WTC11 (cell line): ENCODE results near the gene FRRS1. TPM values are rescaled to one million over a fixed set of nuclear protein-coding genes. Genes with fewer than 3 reads are reported as not detected.

Source experiments
- ATAC-seq: fragments of 200-7000 bp; cut with Tn5 transposase; 2 replicates; pipeline ENCODE4 v1.10.0; 2021; ENCODE audit warnings: mild to moderate bottlenecking, moderate library complexity
- CTCF ChIA-PET: fragments of 300-600 bp; sonication (Branson Sonifier 250); formaldehyde crosslinking; loops from one replicate; lab custom pipeline; 2021; ENCODE audit warnings: antibody characterized with exemption; lab: Charles Lee
- POLR2A ChIA-PET: fragments of 350-600 bp; sonication (Branson Sonifier 250); formaldehyde crosslinking; loops from one replicate; lab custom pipeline; 2021; ENCODE audit warnings: antibody characterized with exemption; lab: Charles Lee
- DNase-seq: peaks from one replicate; pipeline ENCODE4 v3.0.0; 2021; ENCODE audit warnings: low spot score
- H3K27ac Mint-ChIP-seq: 2 replicates; pipeline ENCODE4 v1.8.0; 2021; ENCODE audit warnings: mixed read lengths
- H3K27me3 Mint-ChIP-seq: 2 replicates; pipeline ENCODE4 v1.8.0; 2021; ENCODE audit warnings: low read depth, mild to moderate bottlenecking, moderate library complexity, mixed read lengths
- H3K36me3 Mint-ChIP-seq: 2 replicates; pipeline ENCODE4 v1.8.0; 2021; ENCODE audit warnings: mixed read lengths
- H3K4me1 Mint-ChIP-seq: 2 replicates; pipeline ENCODE4 v1.8.0; 2022; ENCODE audit warnings: mixed read lengths
- H3K4me3 Mint-ChIP-seq: 2 replicates; pipeline ENCODE4 v1.8.0; 2021; ENCODE audit warnings: mild to moderate bottlenecking, moderate library complexity, mixed read lengths
- H3K9me3 Mint-ChIP-seq: 2 replicates; pipeline ENCODE4 v1.8.0; 2021; ENCODE audit warnings: mixed read lengths
- ARID4B ChIP-seq: sonication (generic); formaldehyde crosslinking; IDR thresholded peaks from 2 replicates; pipeline ENCODE4 v1.8.0; 2023; ENCODE audit warnings: missing genetic modification reagents, mild to moderate bottlenecking, borderline replicate concordance
- ATF3 ChIP-seq: sonication (generic); formaldehyde crosslinking; conservative IDR thresholded peaks from 2 replicates; pipeline ENCODE4 v1.8.1; 2022; ENCODE audit warnings: mild to moderate bottlenecking, missing genetic modification reagents
- EMX1 ChIP-seq: fragments of 250-450 bp; sonication (Bioruptor Pico); IDR thresholded peaks from 2 replicates; pipeline ENCODE4 v1.8.0; 2021; ENCODE audit warnings: mild to moderate bottlenecking
- ESRRA ChIP-seq: sonication (generic); formaldehyde crosslinking; IDR thresholded peaks from 2 replicates; pipeline ENCODE4 v1.8.1; 2022; ENCODE audit warnings: mild to moderate bottlenecking, missing genetic modification reagents, borderline replicate concordance
- FOXJ3 ChIP-seq: sonication (generic); formaldehyde crosslinking; IDR thresholded peaks from 2 replicates; pipeline ENCODE4 v1.9.0; 2021; ENCODE audit warnings: missing genetic modification reagents, mild to moderate bottlenecking, borderline replicate concordance
- FOXK1 ChIP-seq: sonication (generic); formaldehyde crosslinking; IDR thresholded peaks from 2 replicates; pipeline ENCODE4 v1.8.0; 2022; ENCODE audit warnings: mild to moderate bottlenecking, moderate library complexity, missing genetic modification reagents
- HMGA2 ChIP-seq: fragments of 250-450 bp; sonication (Bioruptor Pico); IDR thresholded peaks from 2 replicates; pipeline ENCODE4 v1.4.0; 2021; ENCODE audit warnings: mild to moderate bottlenecking, moderate library complexity
- NFE2L1 ChIP-seq: sonication (generic); formaldehyde crosslinking; IDR thresholded peaks from 2 replicates; pipeline ENCODE4 v1.8.1; 2023; ENCODE audit warnings: missing genetic modification reagents
- NFYB ChIP-seq: sonication (generic); formaldehyde crosslinking; conservative IDR thresholded peaks from 2 replicates; pipeline ENCODE4 v1.8.0; 2022; ENCODE audit warnings: low read depth, missing genetic modification reagents
- OVOL2 ChIP-seq: fragments of 250-450 bp; sonication (Bioruptor Pico); IDR thresholded peaks from 2 replicates; pipeline ENCODE4 v1.9.0; 2021; ENCODE audit warnings: mild to moderate bottlenecking, borderline replicate concordance
- PRDM15 ChIP-seq: sonication (generic); formaldehyde crosslinking; IDR thresholded peaks from 2 replicates; pipeline ENCODE4 v1.8.0; 2022; ENCODE audit warnings: missing genetic modification reagents
- SMAD4 ChIP-seq: sonication (generic); formaldehyde crosslinking; IDR thresholded peaks from 2 replicates; pipeline ENCODE4 v1.8.0; 2022; ENCODE audit warnings: mild to moderate bottlenecking, missing genetic modification reagents
- SOX15 ChIP-seq: fragments of 250-450 bp; sonication (Bioruptor Pico); IDR thresholded peaks from 2 replicates; pipeline ENCODE4 v1.9.0; 2021; ENCODE audit warnings: mild to moderate bottlenecking
- TP53 ChIP-seq: sonication (generic); formaldehyde crosslinking; IDR thresholded peaks from 2 replicates; pipeline ENCODE4 v1.8.1; 2023; ENCODE audit warnings: mild to moderate bottlenecking, missing genetic modification reagents
- ZNF138 ChIP-seq: sonication (generic); formaldehyde crosslinking; conservative IDR thresholded peaks from 2 replicates; pipeline ENCODE4 v1.8.1; 2022; ENCODE audit warnings: mild to moderate bottlenecking, moderate library complexity, missing genetic modification reagents
- total RNA-seq: library from RNA; stranded (reverse); gene quantifications from 3 replicates; pipeline ENCODE4 v1.2.3, GENCODE V29; 2021
- TF ChIP-seq, protein P1 (sequence below): sonication (generic); formaldehyde crosslinking; IDR thresholded peaks from 2 replicates; pipeline ENCODE4 v1.8.1; 2023; ENCODE audit warnings: mild to moderate bottlenecking, missing genetic modification reagents
- TF ChIP-seq, protein P2 (sequence below): sonication (generic); formaldehyde crosslinking; conservative IDR thresholded peaks from 2 replicates; pipeline ENCODE4 v1.8.1; 2023; ENCODE audit warnings: mild to moderate bottlenecking, low read depth, missing genetic modification reagents, moderate library complexity
- TF ChIP-seq, protein P3 (sequence below): sonication (generic); formaldehyde crosslinking; IDR thresholded peaks from 2 replicates; pipeline ENCODE4 v1.8.0; 2023; ENCODE audit warnings: missing genetic modification reagents

Gene FRRS1
- total RNA-seq, 1 experiment from 2014 or later = 6.2 TPM

DNA sequence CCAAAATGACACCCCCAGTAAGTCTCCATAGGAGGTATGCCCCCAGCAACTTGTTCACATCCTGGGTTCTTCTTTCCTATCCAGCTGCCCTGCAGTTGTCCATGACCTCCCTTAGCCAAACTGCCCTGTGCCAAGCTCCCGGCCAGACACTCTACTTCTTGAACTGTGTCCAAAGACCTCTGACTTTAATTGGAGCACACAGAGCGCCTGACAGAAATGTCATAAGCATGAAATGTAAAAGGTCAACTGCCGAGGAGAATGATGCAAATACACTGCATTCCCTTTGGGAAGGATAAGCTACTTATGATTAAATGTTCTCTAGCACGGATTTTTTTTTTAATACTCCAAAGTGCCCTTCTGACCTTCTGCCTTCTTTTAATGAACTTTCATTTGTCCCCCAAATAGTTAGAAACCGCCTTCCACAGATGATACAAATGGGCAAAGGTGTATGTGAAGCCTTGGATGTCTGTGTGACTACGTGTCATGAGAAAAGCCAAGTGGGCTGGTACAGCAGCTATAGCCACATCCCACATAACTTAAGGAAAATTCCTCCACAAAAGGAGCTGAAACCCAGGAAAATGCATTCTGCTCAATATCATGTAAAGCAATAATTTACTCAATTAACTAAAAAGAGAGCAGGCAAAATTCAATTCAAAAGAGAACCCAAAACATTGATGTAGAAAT is 93.8 kb downstream of the FRRS1 start:
- Mint-ChIP-seq H3K4me1 (peaks cover 7% of the 10 kb centered on the region), H3K27me3 (no peaks in the 10 kb centered on the region), H3K4me3 (no peak overlapping the region), H3K27ac (no peak overlapping the region), H3K36me3 (no peaks in the 10 kb centered on the region), H3K9me3 (no peaks in the 10 kb centered on the region)
- CTCF ChIA-PET = interaction anchor here (2.4 kb wide), 1 partner anchor 13 kb away, joined by 9 read pairs; no protein-coding TSS in a partner anchor
- no peak for DNase-seq
- no peak for ATAC-seq
- POLR2A ChIA-PET = no interaction called here
- TF ChIP-seq FOXJ3 (CRISPR knock-in tag) (no peak), FOXK1 (CRISPR knock-in tag) (no peak)

DNA sequence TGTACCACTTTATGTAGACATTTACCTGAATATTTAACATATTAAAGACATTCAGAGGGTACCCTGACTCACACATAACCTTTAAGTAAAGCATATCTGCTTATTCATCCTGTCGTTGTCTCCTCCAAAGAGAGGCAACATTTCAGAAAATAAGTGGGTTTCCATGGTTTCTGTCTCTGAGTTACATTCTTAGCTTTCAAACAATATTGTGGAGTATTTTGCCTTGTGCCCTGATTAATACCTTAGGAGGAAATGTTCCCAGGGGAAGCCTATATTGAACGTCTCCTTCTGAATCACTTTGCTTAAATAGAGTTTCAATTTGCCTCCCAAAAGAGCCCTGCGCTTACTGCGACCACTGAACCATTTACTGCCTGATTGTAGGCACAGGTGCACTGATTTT is 94.4 kb downstream of the FRRS1 start:
- H3K27me3 Mint-ChIP-seq = no peaks in the 10 kb centered on the region
- POLR2A ChIA-PET = no interaction called here

More for the DNA sequence above, 94.4 kb downstream of the FRRS1 start:
- Mint-ChIP-seq H3K9me3 (no peaks in the 10 kb centered on the region), H3K36me3 (no peaks in the 10 kb centered on the region), H3K4me1 (peaks cover 7% of the 10 kb centered on the region), H3K4me3 (no peak overlapping the region), H3K27ac (no peak overlapping the region)
- ATAC-seq (no peak), DNase-seq (no peak)
- CTCF ChIA-PET = interaction anchor here (2.4 kb wide), 1 partner anchor 14 kb away, joined by 9 read pairs; no protein-coding TSS in a partner anchor
- TF ChIP-seq ARID4B (CRISPR knock-in tag) (no peak), NFYB (CRISPR knock-in tag) (no peak), ATF3 (no peak), SMAD4 (CRISPR knock-in tag) (no peak), TP53 (no peak), HMGA2 (no peak), SOX15 (CRISPR knock-in tag) (no peak), NFE2L1 (CRISPR knock-in tag) (no peak), ZNF138 (CRISPR knock-in tag) (no peak), PRDM15 (no peak), ESRRA (CRISPR knock-in tag) (no peak), OVOL2 (CRISPR knock-in tag) (no peak), EMX1 (CRISPR knock-in tag) (no peak)
- TF ChIP-seq, protein P1, sequence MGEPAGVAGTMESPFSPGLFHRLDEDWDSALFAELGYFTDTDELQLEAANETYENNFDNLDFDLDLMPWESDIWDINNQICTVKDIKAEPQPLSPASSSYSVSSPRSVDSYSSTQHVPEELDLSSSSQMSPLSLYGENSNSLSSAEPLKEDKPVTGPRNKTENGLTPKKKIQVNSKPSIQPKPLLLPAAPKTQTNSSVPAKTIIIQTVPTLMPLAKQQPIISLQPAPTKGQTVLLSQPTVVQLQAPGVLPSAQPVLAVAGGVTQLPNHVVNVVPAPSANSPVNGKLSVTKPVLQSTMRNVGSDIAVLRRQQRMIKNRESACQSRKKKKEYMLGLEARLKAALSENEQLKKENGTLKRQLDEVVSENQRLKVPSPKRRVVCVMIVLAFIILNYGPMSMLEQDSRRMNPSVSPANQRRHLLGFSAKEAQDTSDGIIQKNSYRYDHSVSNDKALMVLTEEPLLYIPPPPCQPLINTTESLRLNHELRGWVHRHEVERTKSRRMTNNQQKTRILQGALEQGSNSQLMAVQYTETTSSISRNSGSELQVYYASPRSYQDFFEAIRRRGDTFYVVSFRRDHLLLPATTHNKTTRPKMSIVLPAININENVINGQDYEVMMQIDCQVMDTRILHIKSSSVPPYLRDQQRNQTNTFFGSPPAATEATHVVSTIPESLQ (CRISPR knock-in tag) = no peak
- TF ChIP-seq, protein P2, sequence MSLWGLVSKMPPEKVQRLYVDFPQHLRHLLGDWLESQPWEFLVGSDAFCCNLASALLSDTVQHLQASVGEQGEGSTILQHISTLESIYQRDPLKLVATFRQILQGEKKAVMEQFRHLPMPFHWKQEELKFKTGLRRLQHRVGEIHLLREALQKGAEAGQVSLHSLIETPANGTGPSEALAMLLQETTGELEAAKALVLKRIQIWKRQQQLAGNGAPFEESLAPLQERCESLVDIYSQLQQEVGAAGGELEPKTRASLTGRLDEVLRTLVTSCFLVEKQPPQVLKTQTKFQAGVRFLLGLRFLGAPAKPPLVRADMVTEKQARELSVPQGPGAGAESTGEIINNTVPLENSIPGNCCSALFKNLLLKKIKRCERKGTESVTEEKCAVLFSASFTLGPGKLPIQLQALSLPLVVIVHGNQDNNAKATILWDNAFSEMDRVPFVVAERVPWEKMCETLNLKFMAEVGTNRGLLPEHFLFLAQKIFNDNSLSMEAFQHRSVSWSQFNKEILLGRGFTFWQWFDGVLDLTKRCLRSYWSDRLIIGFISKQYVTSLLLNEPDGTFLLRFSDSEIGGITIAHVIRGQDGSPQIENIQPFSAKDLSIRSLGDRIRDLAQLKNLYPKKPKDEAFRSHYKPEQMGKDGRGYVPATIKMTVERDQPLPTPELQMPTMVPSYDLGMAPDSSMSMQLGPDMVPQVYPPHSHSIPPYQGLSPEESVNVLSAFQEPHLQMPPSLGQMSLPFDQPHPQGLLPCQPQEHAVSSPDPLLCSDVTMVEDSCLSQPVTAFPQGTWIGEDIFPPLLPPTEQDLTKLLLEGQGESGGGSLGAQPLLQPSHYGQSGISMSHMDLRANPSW (CRISPR knock-in tag) = no peak
- TF ChIP-seq, protein P3, sequence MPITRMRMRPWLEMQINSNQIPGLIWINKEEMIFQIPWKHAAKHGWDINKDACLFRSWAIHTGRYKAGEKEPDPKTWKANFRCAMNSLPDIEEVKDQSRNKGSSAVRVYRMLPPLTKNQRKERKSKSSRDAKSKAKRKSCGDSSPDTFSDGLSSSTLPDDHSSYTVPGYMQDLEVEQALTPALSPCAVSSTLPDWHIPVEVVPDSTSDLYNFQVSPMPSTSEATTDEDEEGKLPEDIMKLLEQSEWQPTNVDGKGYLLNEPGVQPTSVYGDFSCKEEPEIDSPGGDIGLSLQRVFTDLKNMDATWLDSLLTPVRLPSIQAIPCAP (CRISPR knock-in tag) = no peak
